Measurements from ENCODE around the gene THUMPD2. TPM values are rescaled to one million over a fixed set of nuclear protein-coding genes. Genes with fewer than 3 reads are reported as not detected.

THUMPD2 gene
- polyA plus RNA-seq, 1 donor from 2014 or later, result 24.7 TPM

GRCh38 chr2:39732482-39732881, 46.6 kb downstream of the THUMPD2 start:
- no peaks in the 10 kb centered on the region for H4K20me1 ChIP-seq (ENCODE audit: insufficient read depth)
- no peaks in the 10 kb centered on the region for H3K9me3 ChIP-seq (ENCODE audit: low read length)
- no peaks in the 10 kb centered on the region for H3F3A ChIP-seq (ENCODE audit: insufficient read depth, low read length, poor library complexity, severe bottlenecking)
- no peaks in the 10 kb centered on the region for H3K9me2 ChIP-seq (ENCODE audit: insufficient read depth, low read length)
- no peaks in the 10 kb centered on the region for H3K27me3 ChIP-seq (ENCODE audit: insufficient read depth, low read depth, low read length)
- peaks cover 4% of the 10 kb centered on the region for H3K36me3 ChIP-seq (ENCODE audit: insufficient read depth, low read length)
- no peaks in the 10 kb centered on the region for H3K79me2 ChIP-seq (replicated peaks; ENCODE audit: insufficient read depth, low read length)
- no peak overlapping the region for H3K9ac ChIP-seq (ENCODE audit: low read length)
- no peak overlapping the region for H3K4me2 ChIP-seq (ENCODE audit: low read length)
- H3K4me3 ChIP-seq (ENCODE audit: low read length), result no peak overlapping the region
- H3K27ac ChIP-seq (ENCODE audit: low read length), result no peak overlapping the region
- no peak overlapping the region for H2AFZ ChIP-seq (ENCODE audit: low read depth, low read length)
- TF ChIP-seq CTCF (IDR thresholded peaks at IDR 0.05; ENCODE audit: poor library complexity, severe bottlenecking) (no peak), REST (IDR thresholded peaks at IDR 0.05; ENCODE audit: borderline replicate concordance) (no peak), SMC3 (conservative IDR thresholded peaks at IDR 0.05; ENCODE audit: poor library complexity) (no peak), POLR2AphosphoS5 (IDR thresholded peaks at IDR 0.05) (no peak), RAD21 (conservative IDR thresholded peaks at IDR 0.05) (no peak)

- H3K79me2 ChIP-seq (replicated peaks; ENCODE audit: insufficient read depth, low read length), result no peaks in the 10 kb centered on the region
- H3K27ac ChIP-seq (ENCODE audit: low read length), result no peak overlapping the region
- no peak overlapping the region for H2AFZ ChIP-seq (ENCODE audit: low read depth, low read length)
- no peaks in the 10 kb centered on the region for H3K27me3 ChIP-seq (ENCODE audit: insufficient read depth, low read depth, low read length)
- no peak for TF ChIP-seq RAD21 (conservative IDR thresholded peaks at IDR 0.05)
- TF ChIP-seq EP300 (conservative IDR thresholded peaks at IDR 0.05; ENCODE audit: poor library complexity, severe bottlenecking), result no peak
- TF ChIP-seq SMC3 (conservative IDR thresholded peaks at IDR 0.05; ENCODE audit: poor library complexity), result no peak
- TF ChIP-seq POLR2AphosphoS5 (IDR thresholded peaks at IDR 0.05), result no peak
- TF ChIP-seq TAF1 (IDR thresholded peaks at IDR 0.05; ENCODE audit: low read depth), result no peak
- H3F3A ChIP-seq (ENCODE audit: insufficient read depth, low read length, poor library complexity, severe bottlenecking), result no peaks in the 10 kb centered on the region
- H4K20me1 ChIP-seq (ENCODE audit: insufficient read depth), result no peaks in the 10 kb centered on the region
- no peak overlapping the region for H3K9ac ChIP-seq (ENCODE audit: low read length)
- peaks cover 4% of the 10 kb centered on the region for H3K36me3 ChIP-seq (ENCODE audit: insufficient read depth, low read length)
- H3K4me3 ChIP-seq (ENCODE audit: low read length), result no peak overlapping the region
- H3K9me2 ChIP-seq (ENCODE audit: insufficient read depth, low read length), result no peaks in the 10 kb centered on the region
- H3K9me3 ChIP-seq (ENCODE audit: low read length), result no peaks in the 10 kb centered on the region
- no peak overlapping the region for H3K4me2 ChIP-seq (ENCODE audit: low read length)
Observed at GRCh38 chr2:39731546-39731945, 47.5 kb downstream of the THUMPD2 start.

GRCh38 chr2:39730685-39731302, 48.3 kb downstream of the THUMPD2 start:
- H3K4me2 ChIP-seq (ENCODE audit: low read length), result no peak overlapping the region
- no peak overlapping the region for H2AFZ ChIP-seq (ENCODE audit: low read depth, low read length)
- no peak overlapping the region for H3K9ac ChIP-seq (ENCODE audit: low read length)
- H4K20me1 ChIP-seq (ENCODE audit: insufficient read depth), result no peaks in the 10 kb centered on the region
- H3K9me3 ChIP-seq (ENCODE audit: low read length), result no peaks in the 10 kb centered on the region
- no peaks in the 10 kb centered on the region for H3K9me2 ChIP-seq (ENCODE audit: insufficient read depth, low read length)
- no peak for TF ChIP-seq TAF1 (IDR thresholded peaks at IDR 0.05; ENCODE audit: low read depth)
- TF ChIP-seq SMC3 (conservative IDR thresholded peaks at IDR 0.05; ENCODE audit: poor library complexity), result no peak
- TF ChIP-seq MXI1 (conservative IDR thresholded peaks at IDR 0.05; ENCODE audit: poor library complexity, severe bottlenecking), result no peak
- peak; percentile 43 for TF ChIP-seq CTCF (IDR thresholded peaks at IDR 0.05; ENCODE audit: poor library complexity, severe bottlenecking)
- peak; percentile 32 for TF ChIP-seq RAD21 (conservative IDR thresholded peaks at IDR 0.05)
- no peak for TF ChIP-seq EP300 (conservative IDR thresholded peaks at IDR 0.05; ENCODE audit: poor library complexity, severe bottlenecking)
- H3K36me3 ChIP-seq (ENCODE audit: insufficient read depth, low read length), result peaks cover under 1% of the 10 kb centered on the region
- H3K27ac ChIP-seq (ENCODE audit: low read length), result no peak overlapping the region
- no peaks in the 10 kb centered on the region for H3K27me3 ChIP-seq (ENCODE audit: insufficient read depth, low read depth, low read length)
- no peaks in the 10 kb centered on the region for H3K79me2 ChIP-seq (replicated peaks; ENCODE audit: insufficient read depth, low read length)
- H3K4me3 ChIP-seq (ENCODE audit: low read length), result no peak overlapping the region
- H3F3A ChIP-seq (ENCODE audit: insufficient read depth, low read length, poor library complexity, severe bottlenecking), result no peaks in the 10 kb centered on the region

Data from neural cell (in vitro differentiated cells).